ENCODE results near the gene PMM1.
A peak's percentile ranks its signal among the peaks of the same experiment; 100 is the strongest.
"Not testable (repeated sequence)": the region's sequence is repeated elsewhere in the genome, so short reads cannot be mapped to it uniquely, and the experiment has no call there.

Gene PMM1

DNA sequence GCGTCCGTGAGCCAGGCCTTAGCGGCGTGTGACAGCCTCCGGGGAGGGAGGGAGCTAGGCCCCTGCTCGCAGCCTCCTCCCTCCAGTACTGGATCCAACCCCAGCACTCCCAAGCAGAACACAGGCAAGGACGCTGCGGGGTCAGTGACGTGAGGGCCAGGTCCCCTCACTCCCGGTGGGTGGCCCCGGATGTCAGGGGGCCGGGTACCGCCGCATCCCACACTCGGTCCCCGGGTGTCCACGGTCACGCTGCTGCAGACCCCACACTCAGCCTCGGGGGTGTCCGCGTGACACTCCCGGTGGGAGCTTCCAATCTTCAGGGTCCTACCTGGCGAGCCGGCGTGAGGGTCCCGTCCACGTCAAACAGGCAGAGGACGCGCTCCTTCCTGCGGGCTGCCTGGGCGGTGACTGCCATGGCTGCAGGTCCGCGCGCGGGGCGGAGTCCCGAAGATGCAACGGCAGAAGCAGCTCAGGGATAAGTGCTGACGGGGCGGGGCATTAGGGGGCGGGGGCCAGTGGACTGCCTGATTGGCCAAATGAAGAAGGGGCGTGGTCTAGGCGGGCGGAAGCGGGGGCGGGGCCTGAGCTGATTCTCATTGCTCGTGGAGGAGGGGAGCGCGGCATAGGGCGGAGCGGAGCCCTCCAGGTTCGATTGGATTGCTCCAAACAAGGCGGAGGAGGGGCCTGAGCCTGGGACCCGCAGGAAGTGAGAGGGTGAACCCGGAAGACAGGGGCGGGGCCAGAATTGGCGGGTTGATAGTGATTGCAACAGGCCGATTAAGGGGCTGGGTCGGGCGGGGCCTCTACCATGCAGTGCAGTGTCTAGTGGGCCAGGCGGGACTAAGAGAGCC is at the start of gene PMM1:
TSS of gene PMM1 (minus strand) at position 450 of the 851 bp plus-strand sequence. CDS start at position 415, 35 bp downstream.
- DNase-seq, result peak; percentile 100

DNA sequence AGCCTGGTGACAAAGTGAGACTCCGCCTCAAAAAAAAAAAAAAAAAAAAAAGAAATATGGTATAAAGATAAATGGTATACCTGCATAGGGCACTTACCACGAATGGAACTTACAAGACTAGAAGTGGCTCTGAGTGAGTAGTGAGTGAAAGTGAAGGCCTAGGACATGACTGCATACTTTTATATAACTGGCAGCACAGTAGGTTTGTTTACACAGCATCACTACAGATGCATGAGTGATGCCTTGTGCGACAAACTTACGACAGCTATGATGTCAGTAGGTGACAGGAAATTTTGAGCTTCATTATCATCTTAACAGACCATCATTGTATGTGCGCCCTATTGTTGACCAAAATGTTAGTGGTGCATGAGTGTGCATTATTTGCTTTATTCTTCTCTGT is 49.1 kb upstream of the PMM1 start:
- no peak for DNase-seq

DNA sequence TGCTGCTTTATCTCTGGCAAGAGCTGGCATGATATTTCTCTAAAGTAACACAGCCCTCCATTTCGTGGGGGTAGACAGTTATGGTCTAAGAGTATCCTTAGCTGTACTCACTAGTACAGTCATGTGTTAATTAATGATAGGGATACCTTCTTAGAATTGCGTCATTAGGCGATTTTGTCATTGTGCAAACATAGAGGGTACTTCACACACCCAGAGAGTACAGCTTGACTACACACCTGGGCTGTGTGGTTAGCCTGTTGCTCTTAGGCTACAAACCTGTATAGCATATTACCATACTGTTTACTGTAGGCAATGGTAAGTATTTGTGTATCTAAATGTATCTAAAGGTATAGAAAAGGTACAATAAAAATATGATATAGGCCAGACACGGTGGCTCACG is 48.5 kb upstream of the PMM1 start:
- no peak for DNase-seq

DNA sequence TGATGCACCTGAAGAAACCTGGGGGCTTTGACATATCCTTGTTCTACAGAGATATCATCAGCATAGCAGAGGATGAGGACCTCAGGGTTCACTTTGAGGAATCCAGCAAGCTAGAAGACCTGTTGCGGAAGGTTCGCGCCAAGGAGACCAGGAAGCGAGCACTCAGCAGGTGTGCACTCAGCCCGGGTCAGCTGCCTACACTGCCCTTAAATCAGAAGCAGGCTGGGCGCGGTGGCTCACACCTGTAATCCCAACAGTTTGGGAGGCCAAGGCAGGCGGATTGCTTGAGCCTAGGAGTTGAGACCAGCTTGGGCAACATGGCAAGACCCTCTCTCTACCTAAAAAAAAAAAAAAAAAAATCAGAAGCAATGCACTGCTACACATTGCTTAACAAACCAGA is 48.0 kb upstream of the PMM1 start:
- DNase-seq, result not testable (repeated sequence)

DNA sequence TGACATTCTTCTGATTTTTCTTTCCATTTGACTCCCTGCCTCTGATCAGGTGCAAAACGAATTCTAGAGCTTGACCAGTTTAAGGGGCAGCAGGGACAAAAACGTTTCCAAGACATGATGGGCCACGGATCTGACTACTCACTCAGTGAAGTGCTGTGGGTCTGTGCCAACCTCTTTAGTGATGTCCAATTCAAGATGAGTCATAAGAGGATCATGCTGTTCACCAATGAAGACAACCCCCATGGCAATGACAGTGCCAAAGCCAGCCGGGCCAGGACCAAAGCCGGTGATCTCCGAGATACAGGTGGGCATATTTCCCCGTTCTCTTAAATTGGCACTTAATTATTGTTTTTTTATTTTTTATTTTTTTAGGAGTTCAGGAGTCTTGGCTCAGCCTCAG is 46.8 kb upstream of the PMM1 start:
- DNase-seq, result no peak

DNA sequence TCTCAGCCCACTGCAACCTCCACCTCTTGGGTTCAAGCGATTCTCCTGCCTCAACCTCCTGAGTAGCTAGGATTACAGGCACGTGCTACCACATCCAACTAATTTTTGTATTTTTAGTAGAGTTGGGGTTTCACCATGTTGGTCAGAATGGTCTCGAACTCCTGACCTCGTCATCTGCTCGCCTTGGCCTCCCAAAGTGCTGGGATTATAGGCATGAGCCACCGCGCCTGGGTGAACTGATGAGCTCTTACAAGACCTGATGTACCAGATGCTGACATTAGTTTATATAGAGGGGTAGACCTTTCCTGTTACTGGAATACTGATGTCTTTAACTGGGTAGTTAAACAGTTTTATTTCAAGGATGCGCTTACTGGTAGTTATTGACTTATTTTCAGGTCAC is 45.0 kb upstream of the PMM1 start:
- DNase-seq, result not testable (repeated sequence)

DNA sequence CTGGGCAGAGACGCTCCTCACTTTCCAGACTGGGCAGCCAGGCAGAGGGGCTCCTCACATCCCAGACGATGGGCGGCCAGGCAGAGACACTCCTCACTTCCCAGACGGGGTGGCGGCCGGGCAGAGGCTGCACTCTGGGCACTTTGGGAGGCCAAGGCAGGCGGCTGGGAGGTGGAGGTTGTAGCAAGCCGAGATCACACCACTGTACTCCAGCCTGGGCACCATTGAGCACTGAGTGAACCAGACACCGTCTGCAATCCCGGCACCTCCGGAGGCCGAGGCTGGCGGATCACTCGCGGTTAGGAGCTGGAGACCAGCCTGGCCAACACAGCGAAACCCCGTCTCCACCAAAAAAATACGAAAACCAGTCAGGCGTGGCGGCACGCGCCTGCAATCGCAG is 42.0 kb upstream of the PMM1 start:
- DNase-seq, result not testable (repeated sequence)

DNA sequence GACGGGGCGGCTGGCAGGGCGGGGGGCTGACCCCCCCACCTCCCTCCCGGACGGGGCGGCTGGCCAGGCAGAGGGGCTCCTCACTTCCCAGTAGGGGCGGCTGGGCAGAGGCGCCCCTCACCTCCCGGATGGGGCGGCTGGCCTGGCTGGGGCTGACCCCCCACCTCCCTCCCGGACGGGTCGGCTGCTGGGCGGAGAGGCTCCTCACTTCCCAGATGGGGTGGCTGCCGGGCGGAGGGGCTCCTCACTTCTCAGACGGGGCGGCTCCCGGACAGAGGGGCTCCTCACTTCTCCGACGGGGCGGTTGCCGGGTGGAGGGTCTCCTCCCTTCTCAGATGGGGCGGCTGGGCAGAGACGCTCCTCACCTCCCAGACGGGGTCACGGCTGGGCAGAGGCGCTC is 41.5 kb upstream of the PMM1 start:
- DNase-seq, result not testable (repeated sequence)

DNA sequence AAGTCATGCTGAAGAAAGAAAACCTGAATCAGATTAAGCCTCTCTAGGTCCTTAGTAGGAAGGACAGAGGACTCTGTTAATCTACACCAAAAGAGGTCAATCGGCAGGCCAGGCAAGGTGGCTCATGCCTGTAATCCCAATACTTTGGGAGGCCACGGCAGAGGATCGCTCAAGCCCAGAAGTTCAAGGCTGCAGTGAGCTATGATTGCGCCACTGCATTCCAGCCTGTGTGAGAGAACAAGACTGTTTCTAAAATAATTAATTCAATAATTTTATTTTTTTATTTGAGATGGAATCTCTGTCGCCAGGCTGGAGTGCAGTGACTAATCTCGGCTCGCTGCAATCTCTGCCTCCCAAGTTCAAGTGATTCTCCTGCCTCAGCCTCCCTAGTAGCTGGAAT is 35.9 kb upstream of the PMM1 start:
- no peak for DNase-seq

DNA sequence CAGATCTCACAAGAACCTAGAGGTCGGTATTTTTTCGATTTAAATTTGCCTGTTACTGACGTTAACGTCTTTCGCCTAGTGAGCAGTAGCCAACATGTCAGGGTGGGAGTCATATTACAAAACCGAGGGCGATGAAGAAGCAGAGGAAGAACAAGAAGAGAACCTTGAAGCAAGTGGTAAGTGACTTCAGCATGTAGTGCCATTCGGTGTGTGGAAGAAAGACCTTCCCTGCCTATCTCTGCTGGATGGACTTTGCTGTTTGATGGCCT is 32.2 kb upstream of the PMM1 start:
- no peak for DNase-seq

DNA sequence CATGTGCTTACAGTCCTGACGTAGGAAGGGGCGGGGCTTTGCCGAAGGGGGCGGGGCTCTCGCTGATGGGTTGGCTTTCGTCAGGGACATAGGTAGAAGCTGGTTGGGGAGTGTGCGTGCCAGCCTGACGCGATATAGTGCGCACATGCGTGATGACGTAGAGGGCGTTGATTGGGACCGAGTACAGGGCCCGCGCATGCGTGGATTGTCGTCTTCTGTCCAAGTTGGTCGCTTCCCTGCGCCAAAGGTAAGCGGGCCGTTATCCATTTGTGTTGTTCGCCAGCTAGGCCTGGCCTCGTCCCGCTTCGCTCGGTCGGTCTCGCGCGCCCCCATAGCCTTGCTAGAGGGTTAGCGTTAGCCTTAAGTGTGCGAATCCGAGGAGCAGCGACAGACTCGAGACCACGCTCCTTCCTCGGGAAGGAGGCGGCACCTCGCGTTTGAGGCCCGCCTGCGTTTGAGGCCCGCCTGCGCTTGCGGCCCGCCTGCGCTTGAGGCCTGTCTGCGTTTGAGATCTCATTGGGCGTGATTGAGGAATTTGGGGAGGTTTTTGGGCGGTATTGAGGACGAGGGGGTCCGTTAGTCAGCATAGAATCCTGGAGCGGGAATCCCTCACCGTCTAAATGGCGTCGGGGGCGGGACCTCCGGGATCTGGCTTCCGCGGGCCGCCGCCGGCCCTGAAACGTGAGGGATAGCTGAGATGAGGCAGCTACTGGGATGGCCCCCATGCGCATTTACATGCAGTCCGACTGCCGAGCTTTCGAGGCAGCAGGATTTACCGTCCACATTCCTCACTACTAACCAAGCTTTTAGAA is 31.7 kb upstream of the PMM1 start, which contains the start of gene XRCC6:
TSS of gene XRCC6 (plus strand) at position 197 of the 812 bp plus-strand sequence. CDS start 710 bp downstream, outside the sequence.
- peak; percentile 100 for DNase-seq

DNA sequence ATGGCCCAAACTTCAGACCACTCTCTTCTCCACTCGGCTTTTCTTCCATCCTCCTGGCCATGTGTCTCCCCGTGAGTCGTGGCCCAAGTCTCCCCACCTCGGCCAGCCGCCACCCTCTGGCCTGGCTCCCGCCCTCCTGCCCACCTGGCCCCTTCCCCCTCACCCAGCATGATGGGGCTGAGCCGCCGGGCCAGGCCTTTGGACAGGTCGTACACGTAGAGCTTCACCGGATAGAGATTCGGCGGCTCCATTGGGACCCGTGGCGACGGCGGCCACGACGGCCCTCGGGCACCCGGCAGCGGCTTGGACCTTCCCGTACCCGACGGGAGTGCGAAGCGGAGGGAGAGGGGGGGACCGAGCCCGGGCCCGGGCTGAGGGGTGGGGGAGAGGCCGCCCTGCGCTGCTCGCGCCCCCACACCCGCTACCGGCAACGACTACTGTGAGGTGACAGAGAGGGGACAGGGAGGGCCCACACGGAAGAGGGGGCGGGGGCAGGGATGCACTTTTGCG is 31.0 kb upstream of the PMM1 start, which contains the start of gene DESI1:
TSS of gene DESI1 (minus strand) at position 455 of the 510 bp plus-strand sequence. CDS start at position 251, 204 bp downstream.
- DNase-seq, result no peak

DNA sequence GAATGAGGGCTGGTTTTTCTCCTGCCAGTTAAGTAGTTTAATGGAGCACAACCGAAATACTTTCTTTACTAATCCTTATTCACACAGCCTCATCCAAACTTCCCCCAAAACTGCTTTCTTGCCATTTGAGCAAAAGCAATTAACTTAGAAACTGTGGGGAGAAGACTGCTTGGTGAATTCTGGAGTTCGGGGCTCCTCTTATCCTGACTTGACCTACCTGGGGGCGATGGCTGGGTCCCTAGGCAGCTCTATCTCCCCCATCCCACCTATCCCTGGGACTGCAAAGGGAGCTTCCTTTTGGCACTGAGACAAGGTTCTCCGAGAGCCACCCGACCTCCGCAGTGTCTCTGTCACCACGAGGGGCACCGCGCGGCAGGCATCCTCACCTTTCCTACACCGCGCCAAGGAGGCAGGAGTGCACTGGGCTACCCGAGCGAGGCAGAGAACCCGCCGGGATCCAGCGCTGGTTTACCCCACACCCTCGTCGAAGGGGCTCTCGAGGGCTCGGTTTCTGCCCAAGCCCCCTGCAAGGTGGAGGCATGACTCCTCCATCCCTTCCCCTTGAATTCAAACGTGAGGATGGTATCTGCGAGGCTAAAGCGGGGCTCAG is 30.4 kb upstream of the PMM1 start:
- DNase-seq, result peak; percentile 48

DNA sequence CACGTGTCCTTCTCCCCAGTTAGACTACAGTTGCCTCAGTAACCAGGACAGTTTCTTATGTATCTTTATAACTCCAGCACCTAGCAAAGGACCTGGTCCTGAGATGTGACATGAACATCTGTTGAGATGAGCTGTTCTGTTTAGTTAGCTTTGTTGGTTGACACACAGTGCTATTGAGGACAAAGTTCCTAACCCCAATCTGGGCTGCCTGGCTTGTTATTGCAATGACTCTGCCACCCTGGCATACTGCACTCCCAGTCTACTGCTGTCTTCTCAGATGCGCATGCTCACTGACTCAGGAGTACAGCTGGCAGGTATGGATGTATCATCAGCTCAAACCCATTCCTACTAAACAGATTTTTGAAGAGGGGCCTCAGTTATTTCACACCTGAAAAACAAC is 23.8 kb upstream of the PMM1 start:
- DNase-seq, result no peak

DNA sequence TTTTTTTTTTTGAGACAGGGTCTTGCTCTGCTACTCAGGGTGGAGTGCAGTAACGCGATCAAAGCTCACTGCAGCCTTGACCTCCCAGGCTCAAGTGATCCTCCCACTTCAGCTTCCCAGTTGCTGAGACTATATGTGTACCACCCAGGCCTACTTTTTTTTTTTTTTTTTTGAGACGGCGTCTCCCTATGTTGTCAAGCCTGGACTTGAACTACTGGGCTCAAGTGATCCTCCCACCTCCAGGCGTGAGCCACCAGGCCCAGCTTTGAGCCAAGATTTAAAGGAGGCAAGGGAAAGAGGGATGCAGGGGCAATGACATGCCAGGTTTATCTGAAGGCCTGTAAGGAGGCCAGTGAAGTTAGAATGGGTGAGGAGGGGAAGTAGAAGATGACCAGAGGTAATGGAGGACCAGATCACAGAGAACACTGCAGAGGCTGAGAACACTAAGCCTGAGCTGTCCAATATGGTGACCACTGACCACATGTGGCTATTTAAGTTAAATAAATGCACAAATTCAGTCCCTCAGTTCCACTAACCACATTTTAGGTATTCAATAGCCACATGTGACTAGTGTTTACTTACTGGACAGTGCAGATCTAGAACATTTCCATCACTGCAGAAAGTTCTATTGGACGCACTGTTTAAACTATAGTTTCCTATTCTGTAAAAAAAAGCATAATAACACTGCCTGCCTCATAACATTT is 23.1 kb upstream of the PMM1 start:
- DNase-seq, result no peak

DNA sequence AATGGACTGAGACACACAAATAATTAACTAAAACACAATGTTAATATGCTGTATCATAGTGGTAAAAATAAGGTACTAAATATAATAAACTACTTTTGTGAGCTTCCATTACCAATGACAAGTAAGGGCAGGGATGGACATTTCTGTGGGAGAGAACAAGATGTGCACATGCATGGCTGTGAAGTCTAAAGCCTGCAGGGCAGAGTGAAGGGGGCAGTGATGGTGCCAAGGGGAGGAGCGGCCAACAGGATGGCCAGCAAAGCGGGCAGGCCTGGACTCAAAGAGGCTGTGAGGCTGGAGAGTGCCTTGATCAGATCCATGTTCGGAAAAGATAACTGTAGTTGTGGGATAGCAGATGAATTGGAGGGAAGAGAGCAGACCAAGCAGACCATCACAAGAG is 18.7 kb upstream of the PMM1 start:
- no peak for DNase-seq

DNA sequence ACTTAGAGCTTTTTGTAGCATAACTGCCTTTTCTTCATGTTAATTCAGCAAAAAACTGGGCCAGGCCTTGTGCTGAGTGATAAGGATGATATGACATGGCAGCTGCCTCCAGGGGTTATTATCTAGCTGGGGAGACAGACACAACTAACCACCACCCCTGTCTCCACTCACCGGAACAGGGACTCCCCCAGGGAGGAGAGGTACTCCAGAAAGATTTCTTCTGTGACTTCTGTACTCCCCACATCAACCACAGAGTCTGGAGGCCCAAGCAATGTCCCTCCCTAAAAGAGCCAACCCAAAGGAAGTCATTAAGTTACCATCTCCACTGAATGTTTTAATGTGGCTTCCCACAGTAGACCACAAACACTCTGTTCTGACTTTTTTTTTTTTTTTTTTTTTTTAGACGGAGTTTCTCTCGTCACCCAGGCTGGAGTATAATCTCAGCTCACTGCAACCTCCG is 14.3 kb upstream of the PMM1 start:
- DNase-seq, result peak; percentile 82

DNA sequence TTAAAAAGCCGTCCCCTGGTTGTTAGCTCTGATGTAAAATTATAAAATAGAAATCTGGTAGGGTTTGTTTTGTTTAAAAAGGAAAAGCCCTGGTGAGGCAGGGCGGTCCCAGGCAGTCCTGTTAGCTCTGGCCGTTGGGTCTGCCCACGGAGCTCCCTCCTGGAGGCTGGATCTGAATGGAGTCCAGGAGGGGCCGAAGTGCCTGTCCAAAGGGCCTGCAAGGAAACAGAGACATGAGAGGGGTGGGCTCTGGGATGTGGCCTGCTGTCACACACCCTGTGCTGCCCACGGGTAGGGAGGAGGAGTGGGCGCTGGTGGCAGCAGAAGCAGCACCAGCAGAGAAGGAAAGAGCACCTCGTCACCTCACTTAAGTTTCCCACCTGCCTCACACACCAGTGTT is 11.3 kb upstream of the PMM1 start:
- DNase-seq, result no peak

DNA sequence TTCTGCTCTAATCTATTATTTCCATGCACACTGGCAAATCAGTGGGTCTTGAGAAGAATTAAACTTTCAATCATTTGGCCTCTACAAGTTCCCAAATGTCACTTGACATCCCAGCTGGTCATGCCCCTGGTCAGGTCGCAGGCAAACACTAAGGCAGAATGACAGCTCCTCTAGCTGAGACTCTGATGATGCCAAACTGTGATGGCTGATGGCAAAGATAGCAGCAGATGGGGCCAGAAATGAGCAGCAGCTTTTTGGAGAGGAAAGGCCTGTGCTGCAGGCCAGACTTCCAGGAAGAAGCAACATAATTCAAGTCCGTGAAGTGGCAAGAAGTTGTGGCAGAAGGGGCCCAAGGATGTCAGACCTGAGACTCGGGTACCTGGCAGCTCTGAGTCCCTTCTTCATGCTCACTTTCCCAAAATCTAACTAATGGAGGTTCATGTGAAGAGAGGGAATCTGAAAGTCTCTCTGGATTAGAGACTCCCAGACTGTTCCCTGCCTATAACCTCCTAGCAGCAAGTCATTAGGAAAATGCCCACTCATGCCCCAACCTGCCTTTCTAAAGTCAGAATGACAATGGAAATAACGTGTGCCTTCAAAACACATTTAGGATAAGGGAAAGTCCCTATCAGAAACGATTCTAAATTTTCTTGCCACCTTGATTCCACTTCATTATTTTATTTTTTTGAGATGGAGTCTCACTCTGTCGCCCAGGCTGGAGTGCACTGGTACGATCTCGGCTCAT is 9.4 kb upstream of the PMM1 start:
- DNase-seq, result no peak

DNA sequence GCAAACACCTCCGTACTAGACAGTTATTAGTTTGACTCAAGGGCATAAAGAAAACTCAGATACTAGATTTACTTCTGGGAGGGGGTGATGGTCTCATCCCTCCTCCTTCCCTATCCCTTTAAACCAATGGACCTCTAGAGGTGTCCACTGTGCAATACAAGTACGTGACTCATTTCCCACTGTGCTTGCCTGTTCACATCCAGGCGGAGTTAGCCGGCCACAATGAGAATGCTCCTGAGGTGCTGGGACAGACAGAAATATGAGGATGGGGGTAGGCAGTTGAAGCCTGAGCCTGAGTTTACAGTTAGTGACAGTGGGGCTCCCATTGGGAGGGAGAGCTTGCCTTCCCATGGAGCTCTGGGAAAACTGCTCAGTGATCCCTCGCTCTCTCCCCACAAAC is 8.4 kb upstream of the PMM1 start:
- no peak for DNase-seq

DNA sequence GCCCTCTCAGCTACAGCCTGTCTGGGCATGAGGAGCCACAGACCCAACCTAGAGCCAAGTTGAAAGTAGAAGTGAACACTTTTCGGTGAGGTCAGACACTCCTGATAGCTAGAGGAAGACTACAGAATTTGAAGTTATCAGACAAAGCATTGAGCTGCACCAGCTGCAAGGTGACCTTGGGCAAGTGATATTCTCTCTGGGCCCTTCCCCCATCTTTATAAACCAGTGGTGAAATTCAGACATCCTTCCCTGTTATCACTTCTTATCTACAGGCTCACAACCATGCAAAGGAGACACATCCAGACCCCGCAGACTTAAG is 8.0 kb upstream of the PMM1 start:
- no peak for DNase-seq
